Activated CD4-positive, CD25-positive, alpha-beta regulatory T cell treated with anti-CD3 and anti-CD28 coated beads, Interleukin-2, amount 50 U/mL, for 24 hours (primary cell): ENCODE data around the gene RASA1.
"Not testable (repeated sequence)": the region's sequence is repeated elsewhere in the genome, so short reads cannot be mapped to it uniquely, and the experiment has no call there.

Source experiments
- ATAC-seq, 2 donors: fragments of 150-1000 bp; cut with Tn5 transposase; one replicate each; pipeline ENCODE4 v1.10.0; 2021; ENCODE audit warnings: mild to moderate bottlenecking in 1 of 2, moderate library complexity in 1 of 2

The RASA1 gene

GRCh38 chr5:87267574-87268125 lies at the start of gene RASA1:
RASA1 (plus strand) TSS chr5:87267883; CDS start chr5:87268452, 569 bp downstream.
- peak; percentile 56 to 64 for ATAC-seq

- no peak for ATAC-seq
Measured at GRCh38 chr5:87229780-87230179, 37.9 kb upstream of the RASA1 start.

GRCh38 chr5:87231037-87231808 lies 36.5 kb upstream of the RASA1 start:
- ATAC-seq: peak in 1 of 2 donors; percentile 41

GRCh38 chr5:87233143-87233542 lies 34.5 kb upstream of the RASA1 start:
- no peak for ATAC-seq

- ATAC-seq: no peak
Measured at GRCh38 chr5:87241555-87241954, 26.1 kb upstream of the RASA1 start.

- no peak for ATAC-seq
Measured at GRCh38 chr5:87242242-87242641, 25.4 kb upstream of the RASA1 start.

- ATAC-seq: no peak
Measured at GRCh38 chr5:87243161-87243844, 24.4 kb upstream of the RASA1 start.

- ATAC-seq: no peak
Measured at GRCh38 chr5:87245451-87245850, 22.2 kb upstream of the RASA1 start.

GRCh38 chr5:87246061-87246460 lies 21.6 kb upstream of the RASA1 start:
- no peak for ATAC-seq

- no peak for ATAC-seq
Measured at GRCh38 chr5:87252283-87252605, 15.4 kb upstream of the RASA1 start.

GRCh38 chr5:87254035-87254434 lies 13.6 kb upstream of the RASA1 start:
- no peak for ATAC-seq

- ATAC-seq: no peak
Measured at GRCh38 chr5:87258507-87258906, 9.2 kb upstream of the RASA1 start.

GRCh38 chr5:87260604-87261192 lies 7.0 kb upstream of the RASA1 start:
- peak in 1 of 2 donors; percentile 38 for ATAC-seq

- ATAC-seq: no peak
Measured at GRCh38 chr5:87263498-87263897, 4.2 kb upstream of the RASA1 start.

- peak; percentile 34 to 36 for ATAC-seq
Measured at GRCh38 chr5:87266914-87267573, 639 bp upstream of the RASA1 start.

GRCh38 chr5:87268126-87268969 lies 665 bp downstream of the RASA1 start:
- ATAC-seq: peak; percentile 61 to 66

GRCh38 chr5:87268970-87269377 lies 1.3 kb downstream of the RASA1 start:
- no peak for ATAC-seq

GRCh38 chr5:87270888-87271287 lies 3.2 kb downstream of the RASA1 start:
- not testable (repeated sequence) for ATAC-seq

GRCh38 chr5:87276655-87277054 lies 9.0 kb downstream of the RASA1 start:
- ATAC-seq: peak in 1 of 2 donors; percentile 24

- ATAC-seq: peak; percentile 10 to 23
Measured at GRCh38 chr5:87277279-87277835, 9.7 kb downstream of the RASA1 start.

- ATAC-seq: no peak
Measured at GRCh38 chr5:87278590-87279100, 11.0 kb downstream of the RASA1 start.
